Spleen (tissue), 11 donors: Measurements from ENCODE around the gene DOCK1. TPM values are rescaled to one million over a fixed set of nuclear protein-coding genes. Genes with fewer than 3 reads are reported as not detected.

Experiments used
- DNase-seq: peaks from one replicate; pipeline ENCODE4 v3.0.0-alpha.2; 2020
- H3K27ac ChIP-seq, 8 donors: fragments of 200-600 bp; sonication (generic) in 7 of 8; 1 replicate in 4 of 8; 2 replicates in 4 of 8; pipeline versions ENCODE4 v1.5.0 to v1.8.0; 2016 to 2021; ENCODE audit warnings: inconsistent platforms in 4 of 8, mild to moderate bottlenecking in 4 of 8, moderate library complexity in 1 of 8
- H3K27me3 ChIP-seq, 7 donors: fragments of 200-600 bp; sonication (generic) in 6 of 7; replicated peaks in 1 of 7; 1 replicate in 4 of 7; 2 replicates in 3 of 7; pipeline versions ENCODE4 v1.5.0 to v1.8.0; 2016 to 2021; ENCODE audit warnings: inconsistent platforms in 3 of 7, mild to moderate bottlenecking in 1 of 7
- H3K36me3 ChIP-seq, 6 donors: fragments of 200-600 bp; sonication (generic) in 5 of 6; 1 replicate in 4 of 6; 2 replicates in 2 of 6; pipeline versions ENCODE4 v1.5.0 to v1.8.0; 2016 to 2021; ENCODE audit warnings: inconsistent platforms in 2 of 6
- H3K4me1 ChIP-seq, 6 donors: fragments of 200-600 bp; sonication (generic) in 5 of 6; 1 replicate in 3 of 6; 2 replicates in 3 of 6; pipeline versions ENCODE4 v1.5.0 to v1.8.0; 2016 to 2021; ENCODE audit warnings: inconsistent platforms in 3 of 6
- H3K4me3 ChIP-seq, 8 donors: fragments of 200-600 bp; sonication (generic) in 7 of 8; 1 replicate in 4 of 8; 2 replicates in 4 of 8; pipeline versions ENCODE4 v1.5.0 to v1.8.0; 2016 to 2021; ENCODE audit warnings: inconsistent platforms in 4 of 8, mild to moderate bottlenecking in 4 of 8, moderate library complexity in 2 of 8
- H3K9me3 ChIP-seq, 8 donors: fragments of 200-600 bp; sonication (generic) in 7 of 8; 1 replicate in 4 of 8; 2 replicates in 4 of 8; pipeline versions ENCODE4 v1.5.0 to v1.8.0; 2016 to 2021; ENCODE audit warnings: inconsistent platforms in 4 of 8
- POLR2A ChIP-seq, 3 donors: fragments of 450-650 bp; IDR thresholded peaks; one replicate each; pipeline ENCODE4 v1.5.1; 2017; ENCODE audit warnings: antibody characterized with exemption in 3 of 3, mild to moderate bottlenecking in 1 of 3
- POLR2AphosphoS5 ChIP-seq, 3 donors: sonication (generic); formaldehyde crosslinking; IDR thresholded peaks; one replicate each; pipeline ENCODE4 v1.5.1; 2017; ENCODE audit warnings: antibody characterized with exemption in 3 of 3
- WGBS, 5 donors: extraction: QIAGEN DNeasy Blood & Tissue Kit in 3 of 5; methylation state at CpG; one replicate each; pipeline versions ENCODE4 v1.1.5 to v1.1.7; 2013 to 2018; 5-methylcytosine and 5-hydroxymethylcytosine counted together
- intact Hi-C: fragments of 100-400 bp; cut with DNase I; formaldehyde crosslinking; loops from one replicate; pipeline ENCODE4 v1.15.0; 2023; ENCODE audit warnings: low total_unique reads
- polyA plus RNA-seq, 3 donors: library from polyadenylated mRNA; stranded (reverse); fragments of 200-250 nt; gene quantifications; one replicate each; pipeline ENCODE4 v1.2.1, GENCODE V29; 2013
- total RNA-seq, 7 donors: library from RNA; depleted of rRNA in 3 of 7; stranded (reverse); fragments of >200 nt in 3 of 7; fragmentation: NEBNext Ultra II Directional in 4 of 7; extraction: Animal tissue kit (Norgen Biotek cat#: 25700) in 4 of 7; gene quantifications; one replicate each; pipeline versions ENCODE4 v1.1.0 to v1.2.1, GENCODE V29; 2016 to 2021
- TF ChIP-seq, protein P1 (sequence below), 11 experiments: fragments of 200-600 bp in 7 of 11; fragments of 450-650 bp in 4 of 11; sonication (generic) in 4 of 11; IDR thresholded peaks in 8 of 11; conservative IDR thresholded peaks in 3 of 11; 1 replicate in 7 of 11; 2 replicates in 4 of 11; pipeline versions ENCODE4 v1.4.0 to v1.8.0; 2016 to 2021; ENCODE audit warnings: antibody characterized with exemption in 11 of 11, inconsistent platforms in 4 of 11, mild to moderate bottlenecking in 1 of 11
- donor health status: healthy with polysubstance abuse.
- donor health status: DM: no; HTN: no; CAD: no; lungs with moderate emphysema.
- donor health status: DM: no; HTN: no; CAD: no.
- donor health status: Bipolar disorder and iron deficiency.
- donor health status: healthy.
- donor health status: DM: no; HTN: no; CAD: no.
- donor health status: DM: yes; HTN: yes; CAD: no.

DOCK1 gene
- total and polyA plus RNA-seq, 10 donors, result 2.2 to 40.5 (median 25.1) TPM

DNA sequence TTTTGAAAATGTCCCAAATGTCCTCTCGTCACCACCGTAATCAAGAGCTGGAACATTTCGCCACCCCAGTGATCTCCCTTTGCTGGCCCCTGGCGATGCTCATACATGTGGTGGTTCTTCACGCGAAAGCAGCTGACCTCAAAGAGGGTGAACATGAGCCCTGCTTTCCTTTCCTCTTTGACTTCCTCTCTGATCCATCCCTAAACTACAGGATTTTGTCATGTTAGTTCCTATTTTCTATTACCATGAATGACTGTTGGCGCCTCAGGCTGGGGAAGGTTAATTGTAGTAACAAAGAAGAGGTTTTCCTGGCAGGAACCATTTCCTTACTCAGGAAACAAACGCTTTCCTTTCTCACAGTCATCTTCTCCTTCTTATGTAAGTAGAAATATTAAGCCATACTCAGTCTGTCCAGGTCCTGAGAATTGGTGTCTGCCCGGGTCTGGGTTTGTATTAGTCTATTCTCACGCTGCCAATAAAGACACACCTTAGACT is 176.7 kb downstream of the DOCK1 start:
- H3K4me1 ChIP-seq, result no peaks in the 10 kb centered on the region
- peaks cover 0 to 8% (median 0%) of the 10 kb centered on the region in 8 donors for H3K9me3 ChIP-seq
- no peak for DNase-seq
- 63 to 80% (median 70%) methylated on average over 10 of the region's 10 CpGs for WGBS, 5 donors
- peak overlapping the region in 1 of 8 donors; percentile 9 for H3K27ac ChIP-seq
- H3K36me3 ChIP-seq, result no peaks in the 10 kb centered on the region
- intact Hi-C loops, result no loop called here
- H3K27me3 ChIP-seq, result no peaks in the 10 kb centered on the region
- no peak for TF ChIP-seq POLR2AphosphoS5 (IDR thresholded peaks at IDR 0.05)
- TF ChIP-seq POLR2A (IDR thresholded peaks at IDR 0.05), result no peak
- TF ChIP-seq, protein P1, sequence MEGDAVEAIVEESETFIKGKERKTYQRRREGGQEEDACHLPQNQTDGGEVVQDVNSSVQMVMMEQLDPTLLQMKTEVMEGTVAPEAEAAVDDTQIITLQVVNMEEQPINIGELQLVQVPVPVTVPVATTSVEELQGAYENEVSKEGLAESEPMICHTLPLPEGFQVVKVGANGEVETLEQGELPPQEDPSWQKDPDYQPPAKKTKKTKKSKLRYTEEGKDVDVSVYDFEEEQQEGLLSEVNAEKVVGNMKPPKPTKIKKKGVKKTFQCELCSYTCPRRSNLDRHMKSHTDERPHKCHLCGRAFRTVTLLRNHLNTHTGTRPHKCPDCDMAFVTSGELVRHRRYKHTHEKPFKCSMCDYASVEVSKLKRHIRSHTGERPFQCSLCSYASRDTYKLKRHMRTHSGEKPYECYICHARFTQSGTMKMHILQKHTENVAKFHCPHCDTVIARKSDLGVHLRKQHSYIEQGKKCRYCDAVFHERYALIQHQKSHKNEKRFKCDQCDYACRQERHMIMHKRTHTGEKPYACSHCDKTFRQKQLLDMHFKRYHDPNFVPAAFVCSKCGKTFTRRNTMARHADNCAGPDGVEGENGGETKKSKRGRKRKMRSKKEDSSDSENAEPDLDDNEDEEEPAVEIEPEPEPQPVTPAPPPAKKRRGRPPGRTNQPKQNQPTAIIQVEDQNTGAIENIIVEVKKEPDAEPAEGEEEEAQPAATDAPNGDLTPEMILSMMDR (IDR thresholded peaks at IDR 0.05 in 8 of 11, conservative IDR thresholded peaks at IDR 0.05 in 3 of 11), result no peak
- H3K4me3 ChIP-seq, result no peak overlapping the region

- DNase-seq, result no peak
- Histone ChIP-seq H3K4me3 (no peak overlapping the region), H3K4me1 (no peaks in the 10 kb centered on the region), H3K9me3 (peaks cover 0 to 8% (median 0%) of the 10 kb centered on the region in 8 donors), H3K27ac (no peak overlapping the region), H3K27me3 (no peaks in the 10 kb centered on the region), H3K36me3 (no peaks in the 10 kb centered on the region)
- intact Hi-C loops, result no loop called here
- 75 to 93% (median 85%) methylated on average over 4 of the region's 4 CpGs for WGBS, 5 donors
- TF ChIP-seq, protein P1 (IDR thresholded peaks at IDR 0.05 in 8 of 11, conservative IDR thresholded peaks at IDR 0.05 in 3 of 11), result no peak
- TF ChIP-seq POLR2AphosphoS5 (IDR thresholded peaks at IDR 0.05) (no peak), POLR2A (IDR thresholded peaks at IDR 0.05) (no peak)
Observed at GRCh38 chr10:127082651-127083050, 177.4 kb downstream of the DOCK1 start.

GRCh38 chr10:127085957-127086356 is 180.7 kb downstream of the DOCK1 start:
- 72 to 86% (median 83%) methylated on average over 5 of the region's 5 CpGs for WGBS, 5 donors
- no peak overlapping the region for H3K4me3 ChIP-seq
- intact Hi-C loops, result no loop called here
- no peaks in the 10 kb centered on the region for H3K36me3 ChIP-seq
- DNase-seq, result no peak
- H3K9me3 ChIP-seq, result peaks cover 0 to 8% (median 0%) of the 10 kb centered on the region in 8 donors
- no peaks in the 10 kb centered on the region for H3K4me1 ChIP-seq
- no peaks in the 10 kb centered on the region for H3K27me3 ChIP-seq
- no peak overlapping the region for H3K27ac ChIP-seq
- no peak for TF ChIP-seq POLR2AphosphoS5 (IDR thresholded peaks at IDR 0.05)
- TF ChIP-seq, protein P1 (IDR thresholded peaks at IDR 0.05 in 8 of 11, conservative IDR thresholded peaks at IDR 0.05 in 3 of 11), result no peak
- no peak for TF ChIP-seq POLR2A (IDR thresholded peaks at IDR 0.05)

- intact Hi-C loops, result no loop called here
- TF ChIP-seq, protein P1 (IDR thresholded peaks at IDR 0.05 in 8 of 11, conservative IDR thresholded peaks at IDR 0.05 in 3 of 11), result no peak
- TF ChIP-seq POLR2A (IDR thresholded peaks at IDR 0.05) (no peak), POLR2AphosphoS5 (IDR thresholded peaks at IDR 0.05) (no peak)
- H3K36me3 ChIP-seq, result no peaks in the 10 kb centered on the region
- DNase-seq, result no peak
- no peak overlapping the region for H3K27ac ChIP-seq
- 88 to 95% (median 90%) methylated on average over 10 of the region's 10 CpGs for WGBS, 5 donors
- H3K27me3 ChIP-seq, result no peaks in the 10 kb centered on the region
- H3K4me1 ChIP-seq, result no peaks in the 10 kb centered on the region
- no peaks in the 10 kb centered on the region for H3K9me3 ChIP-seq
- H3K4me3 ChIP-seq, result no peak overlapping the region
Observed at GRCh38 chr10:127088908-127089307, 183.7 kb downstream of the DOCK1 start.
